GM10266 (cell line): ENCODE measurements around the gene CCT6A.
A peak's percentile ranks its signal among the peaks of the same experiment; 100 is the strongest.
"Not testable (repeated sequence)": the region's sequence is repeated elsewhere in the genome, so short reads cannot be mapped to it uniquely, and the experiment has no call there.

Experiments
- DNase-seq: peaks from one replicate; pipeline ENCODE4 v3.0.0; 2012; ENCODE audit errors: extremely low spot score
- TF ChIP-seq, protein P1 (sequence below): IDR thresholded peaks from 2 replicates; pipeline ENCODE4 v1.5.1; 2012; ENCODE audit warnings: mild to moderate bottlenecking, low read depth; ENCODE audit not compliant: control insufficient read depth, insufficient read depth; ENCODE audit errors: missing control alignments

The CCT6A gene

GRCh38 chr7:56023500-56023899 lies 28.1 kb upstream of the CCT6A start:
- TF ChIP-seq, protein P1, sequence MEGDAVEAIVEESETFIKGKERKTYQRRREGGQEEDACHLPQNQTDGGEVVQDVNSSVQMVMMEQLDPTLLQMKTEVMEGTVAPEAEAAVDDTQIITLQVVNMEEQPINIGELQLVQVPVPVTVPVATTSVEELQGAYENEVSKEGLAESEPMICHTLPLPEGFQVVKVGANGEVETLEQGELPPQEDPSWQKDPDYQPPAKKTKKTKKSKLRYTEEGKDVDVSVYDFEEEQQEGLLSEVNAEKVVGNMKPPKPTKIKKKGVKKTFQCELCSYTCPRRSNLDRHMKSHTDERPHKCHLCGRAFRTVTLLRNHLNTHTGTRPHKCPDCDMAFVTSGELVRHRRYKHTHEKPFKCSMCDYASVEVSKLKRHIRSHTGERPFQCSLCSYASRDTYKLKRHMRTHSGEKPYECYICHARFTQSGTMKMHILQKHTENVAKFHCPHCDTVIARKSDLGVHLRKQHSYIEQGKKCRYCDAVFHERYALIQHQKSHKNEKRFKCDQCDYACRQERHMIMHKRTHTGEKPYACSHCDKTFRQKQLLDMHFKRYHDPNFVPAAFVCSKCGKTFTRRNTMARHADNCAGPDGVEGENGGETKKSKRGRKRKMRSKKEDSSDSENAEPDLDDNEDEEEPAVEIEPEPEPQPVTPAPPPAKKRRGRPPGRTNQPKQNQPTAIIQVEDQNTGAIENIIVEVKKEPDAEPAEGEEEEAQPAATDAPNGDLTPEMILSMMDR = no peak

GRCh38 chr7:56026538-56026937 lies 25.0 kb upstream of the CCT6A start:
- TF ChIP-seq, protein P1 = no peak

More at GRCh38 chr7:56023500-56023899, 28.1 kb upstream of the CCT6A start:
- no peak for DNase-seq

GRCh38 chr7:56028942-56029630 lies 22.5 kb upstream of the CCT6A start:
- DNase-seq = no peak
- TF ChIP-seq, protein P1 = no peak

More at GRCh38 chr7:56026538-56026937, 25.0 kb upstream of the CCT6A start:
- no peak for DNase-seq

- TF ChIP-seq, protein P1 = no peak
- no peak for DNase-seq
Measured at GRCh38 chr7:56030340-56030739, 21.2 kb upstream of the CCT6A start.

DNA sequence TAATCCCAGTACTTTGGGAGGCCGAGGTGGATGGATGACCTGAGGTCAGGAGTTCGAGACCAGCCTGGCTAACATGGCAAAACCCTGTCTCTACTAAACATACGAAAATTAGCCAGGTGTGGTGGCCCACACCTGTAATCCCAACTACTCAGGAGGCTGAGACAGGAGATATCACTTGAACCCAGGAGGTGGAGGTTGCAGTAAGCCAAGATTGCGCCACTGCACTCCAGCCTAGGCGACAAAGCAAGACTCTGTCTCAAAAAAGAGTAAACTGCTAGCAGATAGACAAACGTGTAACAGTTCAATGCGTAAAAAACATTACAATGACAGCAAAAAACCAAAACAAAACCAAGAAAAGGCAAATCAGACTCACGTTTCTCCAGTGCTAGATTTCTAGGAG lies 20.0 kb upstream of the CCT6A start:
- not testable (repeated sequence) for DNase-seq

- not testable (repeated sequence) for DNase-seq
Measured at GRCh38 chr7:56032578-56032977, 19.0 kb upstream of the CCT6A start.

GRCh38 chr7:56033671-56034432 lies 17.7 kb upstream of the CCT6A start:
- peak; percentile 72 for DNase-seq
- TF ChIP-seq, protein P1 = peak; percentile 18

GRCh38 chr7:56040730-56041129 lies 10.8 kb upstream of the CCT6A start:
- TF ChIP-seq, protein P1 = no peak
- no peak for DNase-seq

DNA sequence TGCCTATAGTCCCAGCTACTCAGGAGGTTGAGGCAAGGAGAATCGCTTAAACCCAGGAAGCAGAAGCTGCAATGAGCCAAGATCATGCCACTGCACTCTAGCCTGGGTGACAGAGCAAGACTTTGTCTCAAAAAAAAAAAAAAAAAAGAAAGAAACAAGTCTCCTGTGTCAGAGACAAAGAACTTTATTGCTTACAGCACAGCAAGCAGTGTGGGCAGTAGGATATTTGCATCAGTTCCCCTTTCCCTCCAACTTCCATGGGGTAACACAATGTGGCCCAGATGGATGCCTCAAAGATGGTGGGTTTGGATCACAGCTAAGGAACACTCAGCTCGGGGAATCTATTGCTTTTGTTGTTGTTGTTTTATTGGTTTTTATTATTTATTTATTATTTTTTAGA lies 5.8 kb upstream of the CCT6A start:
- not testable (repeated sequence) for DNase-seq
